Sigmoid colon (tissue), 7 donors: ENCODE measurements around the gene CYTH4. TPM values are rescaled to one million over a fixed set of nuclear protein-coding genes. Genes with fewer than 3 reads are reported as not detected.

Source experiments
- DNase-seq: peaks from one replicate; pipeline ENCODE4 v3.0.0-alpha.2; 2019
- H3K27ac ChIP-seq, 4 donors: fragments of 200-600 bp; sonication (generic); one replicate each; pipeline ENCODE4 v1.5.1; 2016 to 2019; ENCODE audit warnings: mild to moderate bottlenecking in 1 of 4
- H3K27me3 ChIP-seq, 3 donors: fragments of 200-600 bp; sonication (generic); one replicate each; pipeline ENCODE4 v1.5.1; 2019; ENCODE audit warnings: mild to moderate bottlenecking in 1 of 3
- H3K36me3 ChIP-seq, 4 donors: fragments of 200-600 bp; sonication (generic); one replicate each; pipeline ENCODE4 v1.5.1; 2016 to 2019
- H3K4me1 ChIP-seq, 4 donors: fragments of 200-600 bp; sonication (generic); one replicate each; pipeline ENCODE4 v1.5.1; 2017 to 2019
- H3K4me3 ChIP-seq, 4 donors: fragments of 200-600 bp; sonication (generic); one replicate each; pipeline ENCODE4 v1.5.1; 2017 to 2019; ENCODE audit warnings: mild to moderate bottlenecking in 2 of 4, moderate library complexity in 1 of 4
- H3K9me3 ChIP-seq, 4 donors: fragments of 200-600 bp in 3 of 4; sonication (generic) in 3 of 4; one replicate each; pipeline versions ENCODE4 v1.5.1 to v1.6.1; 2013 to 2019
- EP300 ChIP-seq, 4 donors: sonication (generic); formaldehyde crosslinking; IDR thresholded peaks; one replicate each; pipeline ENCODE4 v1.6.1; 2017; ENCODE audit warnings: antibody characterized with exemption in 4 of 4
- POLR2A ChIP-seq, 2 donors: fragments of 450-650 bp; IDR thresholded peaks; one replicate each; pipeline ENCODE4 v1.6.1; 2016; ENCODE audit warnings: antibody characterized with exemption in 2 of 2, mild to moderate bottlenecking in 2 of 2, moderate library complexity in 2 of 2
- POLR2AphosphoS5 ChIP-seq, 4 donors: sonication (generic); formaldehyde crosslinking; IDR thresholded peaks; one replicate each; pipeline ENCODE4 v1.6.1; 2017; ENCODE audit warnings: antibody characterized with exemption in 4 of 4
- WGBS, 2 donors: extraction: QIAGEN DNeasy Blood & Tissue Kit; methylation state at CpG; one replicate each; pipeline ENCODE4 v1.1.7; 2013; 5-methylcytosine and 5-hydroxymethylcytosine counted together
- intact Hi-C: fragments of 100-400 bp; cut with DNase I; formaldehyde crosslinking; loops from one replicate; pipeline ENCODE4 v1.15.1; 2023
- polyA plus RNA-seq, 3 donors: library from polyadenylated mRNA; stranded (reverse); fragments of 200-250 nt; gene quantifications; one replicate each; pipeline ENCODE4 v1.2.3, GENCODE V29; 2013
- total RNA-seq, 4 donors: library from RNA; depleted of rRNA; stranded (reverse); fragments of >200 nt; gene quantifications; one replicate each; pipeline ENCODE4 v1.1.0, GENCODE V29; 2016
- TF ChIP-seq, protein P1 (sequence below), 4 experiments: fragments of 450-650 bp in 3 of 4; fragments of 200-600 bp in 1 of 4; IDR thresholded peaks; one replicate each; pipeline ENCODE4 v1.5.1; 2016 to 2019; ENCODE audit warnings: antibody characterized with exemption in 4 of 4, mild to moderate bottlenecking in 3 of 4, moderate library complexity in 2 of 4
- donor health status: healthy with polysubstance abuse.
- donor health status: Bipolar disorder and iron deficiency.
- donor health status: healthy.

Gene CYTH4
- total and polyA plus RNA-seq, 7 donors: 4.2 to 22.0 (median 7.2) TPM

DNA sequence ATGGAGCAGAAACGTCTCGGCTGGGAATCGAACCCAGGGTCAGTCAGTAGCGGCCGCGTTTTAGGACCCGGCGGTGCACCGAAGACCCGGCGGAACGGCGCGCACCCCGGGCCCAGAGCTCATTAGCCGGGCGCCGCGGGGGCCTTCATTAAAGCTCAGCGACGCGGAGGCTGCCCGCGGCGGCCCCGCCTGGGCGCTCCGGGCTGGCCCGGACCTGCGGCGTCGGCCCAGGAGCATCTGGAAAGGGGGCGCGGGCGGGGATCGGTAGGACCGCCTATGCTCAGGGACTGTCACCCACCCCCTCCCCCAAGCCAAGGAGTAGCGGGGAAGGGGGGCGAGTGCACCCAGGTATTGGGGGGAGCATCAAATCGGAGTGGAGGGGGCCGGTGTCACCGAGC is 52.2 kb downstream of the CYTH4 start:
- peaks cover 0 to 9% (median 0%) of the 10 kb centered on the region in 4 donors for H3K4me1 ChIP-seq
- peaks cover 32 to 95% (median 68%) of the 10 kb centered on the region in 3 donors for H3K27me3 ChIP-seq
- TF ChIP-seq EP300 (IDR thresholded peaks at IDR 0.05) (no peak), POLR2AphosphoS5 (IDR thresholded peaks at IDR 0.05) (no peak), POLR2A (IDR thresholded peaks at IDR 0.05) (no peak)
- TF ChIP-seq, protein P1, sequence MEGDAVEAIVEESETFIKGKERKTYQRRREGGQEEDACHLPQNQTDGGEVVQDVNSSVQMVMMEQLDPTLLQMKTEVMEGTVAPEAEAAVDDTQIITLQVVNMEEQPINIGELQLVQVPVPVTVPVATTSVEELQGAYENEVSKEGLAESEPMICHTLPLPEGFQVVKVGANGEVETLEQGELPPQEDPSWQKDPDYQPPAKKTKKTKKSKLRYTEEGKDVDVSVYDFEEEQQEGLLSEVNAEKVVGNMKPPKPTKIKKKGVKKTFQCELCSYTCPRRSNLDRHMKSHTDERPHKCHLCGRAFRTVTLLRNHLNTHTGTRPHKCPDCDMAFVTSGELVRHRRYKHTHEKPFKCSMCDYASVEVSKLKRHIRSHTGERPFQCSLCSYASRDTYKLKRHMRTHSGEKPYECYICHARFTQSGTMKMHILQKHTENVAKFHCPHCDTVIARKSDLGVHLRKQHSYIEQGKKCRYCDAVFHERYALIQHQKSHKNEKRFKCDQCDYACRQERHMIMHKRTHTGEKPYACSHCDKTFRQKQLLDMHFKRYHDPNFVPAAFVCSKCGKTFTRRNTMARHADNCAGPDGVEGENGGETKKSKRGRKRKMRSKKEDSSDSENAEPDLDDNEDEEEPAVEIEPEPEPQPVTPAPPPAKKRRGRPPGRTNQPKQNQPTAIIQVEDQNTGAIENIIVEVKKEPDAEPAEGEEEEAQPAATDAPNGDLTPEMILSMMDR (IDR thresholded peaks at IDR 0.05): no peak
- no peak overlapping the region for H3K4me3 ChIP-seq
- no peak for DNase-seq
- WGBS, 2 donors: 3 to 4% methylated on average over 42 of the region's 42 CpGs
- no peaks in the 10 kb centered on the region for H3K9me3 ChIP-seq
- no peaks in the 10 kb centered on the region for H3K36me3 ChIP-seq
- intact Hi-C loops: no loop called here
- no peak overlapping the region for H3K27ac ChIP-seq

DNA sequence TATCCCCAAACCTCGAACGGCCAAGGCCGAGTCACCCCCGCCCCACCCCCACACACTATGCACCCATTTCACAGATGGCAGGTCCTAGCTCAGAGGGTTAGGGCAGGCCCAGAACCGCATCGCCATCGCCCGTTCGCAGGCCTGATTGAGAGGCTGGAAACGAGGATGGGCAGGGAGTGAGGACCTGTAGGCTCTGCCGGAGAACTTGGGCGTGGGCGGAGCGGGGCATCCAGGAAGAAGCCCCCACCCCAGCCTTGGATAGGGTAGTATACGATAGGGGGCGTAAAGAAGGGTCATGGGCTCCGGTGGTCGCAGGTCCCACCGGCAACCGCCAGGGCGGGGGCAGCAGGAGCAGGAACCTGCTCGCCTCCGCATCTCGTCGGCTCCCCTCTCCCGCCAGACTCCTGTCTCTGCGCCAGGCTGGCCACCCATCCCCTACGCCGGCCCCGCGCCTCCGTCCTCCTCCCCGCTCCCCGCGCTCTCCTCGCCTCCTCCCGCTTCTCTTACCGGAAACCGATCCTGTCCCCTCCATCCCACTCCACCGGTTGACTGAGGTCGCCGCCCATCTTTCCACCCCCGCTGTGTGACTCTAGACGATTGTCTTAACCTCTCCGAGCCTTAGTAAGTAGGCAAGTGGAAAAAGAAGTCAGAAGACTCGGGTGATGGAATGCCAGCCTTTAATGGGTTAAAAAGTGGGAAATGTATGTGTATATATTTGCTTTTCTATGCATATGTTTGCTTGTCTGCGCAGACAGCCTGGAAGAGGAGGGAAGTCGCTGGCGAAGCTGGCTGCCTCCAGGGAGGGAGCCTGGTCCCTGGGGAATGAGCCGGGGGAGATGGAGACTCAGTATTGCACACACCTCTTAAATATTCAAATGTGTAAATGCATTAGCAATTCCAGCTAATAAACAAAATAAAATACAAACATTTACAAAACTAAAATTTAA is 52.8 kb downstream of the CYTH4 start:
- H3K27ac ChIP-seq: no peak overlapping the region
- DNase-seq: no peak
- TF ChIP-seq POLR2AphosphoS5 (IDR thresholded peaks at IDR 0.05): no peak
- TF ChIP-seq, protein P1 (IDR thresholded peaks at IDR 0.05): no peak
- no peak for TF ChIP-seq EP300 (IDR thresholded peaks at IDR 0.05)
- TF ChIP-seq POLR2A (IDR thresholded peaks at IDR 0.05): no peak
- H3K36me3 ChIP-seq: no peaks in the 10 kb centered on the region
- no peak overlapping the region for H3K4me3 ChIP-seq
- H3K4me1 ChIP-seq: peaks cover 0 to 9% (median 0%) of the 10 kb centered on the region in 4 donors
- 4 to 6% methylated on average over 50 of the region's 50 CpGs for WGBS, 2 donors
- intact Hi-C loops: no loop called here
- H3K9me3 ChIP-seq: no peaks in the 10 kb centered on the region
- peaks cover 37 to 94% (median 68%) of the 10 kb centered on the region in 3 donors for H3K27me3 ChIP-seq

DNA sequence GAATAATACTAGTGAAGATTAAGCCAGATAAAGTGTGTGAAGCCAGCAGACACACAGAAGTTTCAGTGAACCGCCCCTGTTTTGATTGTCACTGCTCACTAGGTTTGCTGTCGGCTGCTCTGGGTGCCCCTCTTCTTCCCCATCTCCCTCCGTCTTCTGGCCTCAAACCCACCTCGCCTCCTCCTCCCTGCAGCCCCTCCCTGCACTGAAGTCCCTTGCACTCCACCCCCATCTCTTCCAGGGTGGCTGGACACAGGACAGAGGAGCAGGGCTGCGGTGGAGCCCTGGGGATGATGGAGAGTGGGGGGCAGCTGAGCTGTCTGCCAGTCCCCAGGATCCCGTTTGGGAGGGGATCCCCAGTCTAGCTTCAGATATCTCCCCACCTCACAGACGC is 53.5 kb downstream of the CYTH4 start:
- Histone ChIP-seq H3K4me3 (no peak overlapping the region), H3K9me3 (no peaks in the 10 kb centered on the region), H3K4me1 (peaks cover 0 to 9% (median 0%) of the 10 kb centered on the region in 4 donors), H3K36me3 (no peaks in the 10 kb centered on the region), H3K27me3 (peaks cover 37 to 90% (median 62%) of the 10 kb centered on the region in 3 donors), H3K27ac (no peak overlapping the region)
- WGBS, 2 donors: 14 to 48% methylated on average over 7 of the region's 7 CpGs
- TF ChIP-seq, protein P1 (IDR thresholded peaks at IDR 0.05): no peak
- no peak for TF ChIP-seq POLR2A (IDR thresholded peaks at IDR 0.05)
- TF ChIP-seq EP300 (IDR thresholded peaks at IDR 0.05): no peak
- TF ChIP-seq POLR2AphosphoS5 (IDR thresholded peaks at IDR 0.05): no peak
- DNase-seq: no peak
- intact Hi-C loops: no loop called here

DNA sequence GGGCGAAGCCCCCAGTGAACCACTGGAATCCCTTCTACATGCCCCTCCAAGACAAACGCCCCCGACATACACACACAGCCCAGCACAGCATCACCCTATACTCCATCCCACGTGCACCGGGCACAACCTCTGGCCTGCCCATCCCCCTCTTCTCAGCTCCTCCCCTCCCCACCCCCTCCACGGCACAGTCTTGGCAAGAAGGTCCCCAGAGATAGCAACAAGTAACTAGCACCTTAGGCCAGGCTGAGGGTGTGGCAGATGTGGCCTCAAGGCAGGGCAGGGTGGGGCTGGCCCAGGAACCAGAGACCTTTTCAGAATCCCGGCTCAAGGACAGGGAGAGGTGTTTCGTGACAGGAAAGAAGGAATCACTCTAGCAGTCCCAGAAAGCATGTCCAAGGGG is 54.3 kb downstream of the CYTH4 start:
- H3K27me3 ChIP-seq: peaks cover 34 to 84% (median 54%) of the 10 kb centered on the region in 3 donors

More for the DNA sequence above, 54.3 kb downstream of the CYTH4 start:
- no peak for DNase-seq
- 26 to 65% methylated on average over 8 of the region's 8 CpGs for WGBS, 2 donors
- H3K36me3 ChIP-seq: no peaks in the 10 kb centered on the region
- TF ChIP-seq, protein P1 (IDR thresholded peaks at IDR 0.05): no peak
- no peak for TF ChIP-seq EP300 (IDR thresholded peaks at IDR 0.05)
- no peak for TF ChIP-seq POLR2AphosphoS5 (IDR thresholded peaks at IDR 0.05)
- no peak for TF ChIP-seq POLR2A (IDR thresholded peaks at IDR 0.05)
- no peak overlapping the region for H3K27ac ChIP-seq
- peaks cover 0 to 9% (median 0%) of the 10 kb centered on the region in 4 donors for H3K4me1 ChIP-seq
- no peaks in the 10 kb centered on the region for H3K9me3 ChIP-seq
- intact Hi-C loops: no loop called here
- H3K4me3 ChIP-seq: no peak overlapping the region
